Aorta (tissue), 5 donors: ENCODE data around the gene KAT7. TPM values are rescaled to one million over a fixed set of nuclear protein-coding genes. Genes with fewer than 3 reads are reported as not detected.

Experiments
- ATAC-seq: fragments of 200-7000 bp; cut with Tn5 transposase; one replicate; pipeline ENCODE4 v1.9.1; 2022; ENCODE audit warnings: moderate library complexity; ENCODE audit not compliant: low FRiP score
- DNase-seq, 2 donors: peaks; one replicate each; pipeline ENCODE4 v3.0.0-alpha.2; 2020
- H3K27ac ChIP-seq, 2 donors: one replicate each; pipeline ENCODE4 v1.5.1; 2013; ENCODE audit warnings: low read length in 2 of 2, mild to moderate bottlenecking in 2 of 2, moderate library complexity in 2 of 2, control low read depth in 1 of 2, inconsistent platforms in 1 of 2, low read depth in 1 of 2
- H3K27me3 ChIP-seq, 2 donors: one replicate each; pipeline ENCODE4 v1.6.1; 2013; ENCODE audit warnings: control low read depth in 1 of 2, low read length in 1 of 2, mild to moderate bottlenecking in 1 of 2, moderate library complexity in 1 of 2; ENCODE audit not compliant: insufficient read depth in 2 of 2, control insufficient read depth in 1 of 2
- H3K36me3 ChIP-seq, 2 donors: one replicate each; pipeline ENCODE4 v1.6.1; 2013; ENCODE audit warnings: control low read depth in 1 of 2, low read length in 1 of 2, mild to moderate bottlenecking in 1 of 2; ENCODE audit not compliant: insufficient read depth in 2 of 2, control insufficient read depth in 1 of 2
- H3K4me1 ChIP-seq, 2 donors: one replicate each; pipeline ENCODE4 v1.6.1; 2013; ENCODE audit warnings: low read length in 2 of 2, control low read depth in 1 of 2, mild to moderate bottlenecking in 1 of 2, moderate library complexity in 1 of 2; ENCODE audit not compliant: insufficient read depth in 2 of 2, control insufficient read depth in 1 of 2
- H3K4me3 ChIP-seq, 2 donors: one replicate each; pipeline ENCODE4 v1.5.1; 2013; ENCODE audit warnings: low read length in 2 of 2, control low read depth in 1 of 2, mild to moderate bottlenecking in 1 of 2
- H3K9me3 ChIP-seq: one replicate; pipeline ENCODE4 v1.6.1; 2013; ENCODE audit warnings: mild to moderate bottlenecking, low read length; ENCODE audit not compliant: control insufficient read depth
- WGBS, 2 donors: extraction: QIAGEN DNeasy Blood & Tissue Kit; methylation state at CpG; one replicate each; pipeline ENCODE4 v1.1.7; 2013; 5-methylcytosine and 5-hydroxymethylcytosine counted together
- intact Hi-C, 2 donors: fragments of 100-400 bp; cut with DNase I; formaldehyde crosslinking; loops; one replicate each; pipeline versions ENCODE4 v1.14.2 to v1.15.0; 2022
- polyA plus RNA-seq, 2 donors: library from polyadenylated mRNA; stranded (reverse); fragments of 200-250 nt; gene quantifications; one replicate each; pipeline ENCODE4 v1.2.3, GENCODE V29; 2013
- total RNA-seq, 2 donors: library from RNA; stranded (reverse); fragmentation: NEBNext Ultra II Directional; extraction: Animal tissue kit (Norgen Biotek cat#: 25700); gene quantifications; one replicate each; pipeline ENCODE4 v1.2.1, GENCODE V29; 2021
- donor health status: healthy with polysubstance abuse.
- donor health status: Bipolar disorder and iron deficiency.
- donor health status: DM: no; HTN: no; CAD: no.
- donor health status: DM: no; HTN: no; CAD: no.
- donor health status: DM: yes; HTN: yes; CAD: no.

Gene KAT7
- total and polyA plus RNA-seq, 4 donors, result 6.1 to 63.9 (median 39.1) TPM

- Histone ChIP-seq H3K27me3 (no peaks in the 10 kb centered on the region), H3K4me1 (no peaks in the 10 kb centered on the region), H3K9me3 (no peaks in the 10 kb centered on the region), H3K36me3 (no peaks in the 10 kb centered on the region), H3K27ac (no peak overlapping the region), H3K4me3 (no peak overlapping the region)
- DNase-seq (no peak), ATAC-seq (no peak)
- WGBS, 2 donors, result 80 to 81% methylated on average over 3 of the region's 3 CpGs
- intact Hi-C loops, result no loop called here
These were observed 21.5 kb upstream of the KAT7 start for GRCh38 chr17:49766918-49767530.

GRCh38 chr17:49775546-49776260, 12.8 kb upstream of the KAT7 start:
- peaks cover 2 to 5% of the 10 kb centered on the region in 2 donors for H3K4me1 ChIP-seq
- 70 to 76% methylated on average over 8 of the region's 8 CpGs for WGBS, 2 donors
- H3K36me3 ChIP-seq, result no peaks in the 10 kb centered on the region
- intact Hi-C loops, result loop anchor here (5.0 kb wide), 2 partner anchors 33 to 68 kb away; partner anchors contain the start of gene SLC35B1 (in 2 of the 2)
- peak overlapping the region; percentile 50 to 71 for H3K27ac ChIP-seq
- DNase-seq (no peak), ATAC-seq (peak; percentile 61)
- no peak overlapping the region for H3K4me3 ChIP-seq
- no peaks in the 10 kb centered on the region for H3K27me3 ChIP-seq
- no peaks in the 10 kb centered on the region for H3K9me3 ChIP-seq

DNA sequence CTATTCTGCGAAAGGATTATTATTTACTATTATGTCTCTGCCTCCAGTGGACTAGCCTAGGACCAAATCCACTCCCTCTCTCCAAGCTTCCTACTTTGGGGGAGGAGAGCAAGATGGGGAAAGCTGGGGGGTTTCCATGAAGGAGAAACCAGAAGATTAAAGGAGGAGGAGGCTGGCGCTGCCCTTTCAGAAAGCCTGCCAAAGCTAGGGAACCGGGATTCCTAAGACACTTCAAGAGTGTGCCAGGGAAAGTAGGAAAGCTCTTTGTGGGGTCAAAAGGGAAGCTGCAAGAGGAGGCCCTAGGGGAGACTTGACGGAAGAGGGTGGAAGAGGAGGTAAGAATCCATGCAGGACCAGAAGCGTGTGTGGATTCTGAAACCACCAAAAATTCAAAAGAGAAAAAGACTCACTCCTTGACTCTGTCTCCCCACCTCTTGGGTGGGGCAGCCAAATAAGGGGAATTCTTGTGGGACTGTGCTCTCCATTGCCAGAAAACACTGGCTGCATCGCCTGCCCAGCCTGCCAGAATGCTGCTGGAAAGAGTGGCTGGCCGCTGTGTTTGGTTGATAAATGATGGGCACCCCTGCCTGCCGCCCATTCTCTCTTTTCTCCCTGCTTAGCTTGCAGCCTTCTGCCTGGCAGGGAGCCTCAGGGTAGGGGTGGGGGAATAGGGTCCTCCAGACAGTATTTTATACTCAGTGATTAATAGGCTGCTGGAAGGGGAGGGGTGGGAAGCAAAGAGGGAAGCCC, 11.8 kb upstream of the KAT7 start:
- H3K4me3 ChIP-seq, result no peak overlapping the region
- no peaks in the 10 kb centered on the region for H3K9me3 ChIP-seq
- 7 to 8% methylated on average over 8 of the region's 8 CpGs for WGBS, 2 donors
- H3K4me1 ChIP-seq, result peaks cover 2 to 5% of the 10 kb centered on the region in 2 donors
- intact Hi-C loops, result loop anchor here (5.0 kb wide), 2 partner anchors 34 to 69 kb away; partner anchors contain the start of gene SLC35B1 (in 2 of the 2)
- peak; percentile 79 to 81 for DNase-seq
- H3K27ac ChIP-seq, result peak overlapping the region; percentile 49 to 71
- ATAC-seq, result peak; percentile 71
- no peaks in the 10 kb centered on the region for H3K36me3 ChIP-seq
- no peaks in the 10 kb centered on the region for H3K27me3 ChIP-seq

DNA sequence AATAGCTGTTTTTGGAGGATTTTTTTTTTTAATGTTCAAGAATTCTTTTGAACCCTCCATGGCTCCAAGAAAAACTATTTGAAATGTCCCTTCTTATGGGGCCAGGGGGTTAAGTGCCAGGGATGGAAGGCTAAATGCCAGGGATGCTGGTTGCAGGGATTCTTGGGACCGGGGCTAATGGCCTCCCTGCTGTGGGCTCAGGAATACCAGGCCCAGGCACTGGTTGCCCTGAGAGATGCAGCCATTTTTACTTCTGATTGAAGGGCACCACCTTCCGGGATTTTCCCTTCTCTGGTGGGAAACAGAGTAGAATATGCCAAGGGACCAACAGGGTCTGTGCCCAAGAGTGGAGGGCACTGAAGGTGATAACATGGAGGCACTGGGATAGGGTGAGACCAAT, 10.9 kb upstream of the KAT7 start:
- H3K4me3 ChIP-seq, result no peak overlapping the region
- no peaks in the 10 kb centered on the region for H3K36me3 ChIP-seq
- H3K4me1 ChIP-seq, result peaks cover 2 to 5% of the 10 kb centered on the region in 2 donors
- WGBS, 2 donors, result 12 to 22% methylated on average over 2 of the region's 2 CpGs
- no peak for DNase-seq
- ATAC-seq, result no peak
- H3K9me3 ChIP-seq, result no peaks in the 10 kb centered on the region
- H3K27ac ChIP-seq, result peak overlapping the region in 1 of 2 donors; percentile 49
- intact Hi-C loops, result loop anchor here (5.0 kb wide), 2 partner anchors 35 to 70 kb away; partner anchors contain the start of gene SLC35B1 (in 2 of the 2)
- no peaks in the 10 kb centered on the region for H3K27me3 ChIP-seq

DNA sequence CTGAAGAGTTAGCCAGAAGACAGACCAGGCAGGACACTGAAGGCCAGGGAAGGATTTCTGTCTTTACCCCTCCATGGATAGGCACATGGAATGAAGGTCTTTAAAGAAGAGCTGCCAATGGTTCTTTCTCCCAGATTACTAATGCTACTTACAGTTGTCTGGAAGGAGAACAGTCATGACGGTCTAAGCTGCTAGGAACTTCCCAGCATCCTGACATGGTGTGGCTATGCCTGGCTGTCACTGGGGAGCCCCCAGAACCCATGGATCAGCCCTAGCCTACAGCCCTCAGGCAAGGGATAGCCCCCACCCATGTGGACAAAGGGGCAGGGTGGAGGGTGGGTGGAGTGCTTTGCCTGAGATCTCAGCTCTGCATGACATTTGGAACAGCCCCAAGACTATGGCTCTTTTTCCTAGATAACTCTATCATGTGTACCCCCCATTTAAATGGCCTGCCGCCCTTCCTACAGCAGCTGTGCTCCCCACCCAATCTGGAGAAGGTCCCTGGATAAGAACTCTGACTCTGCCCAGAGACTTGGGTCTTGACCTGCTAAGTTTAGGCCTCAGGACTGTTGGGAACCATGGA, 9.2 kb upstream of the KAT7 start:
- H3K4me1 ChIP-seq, result peaks cover 5 to 10% of the 10 kb centered on the region in 2 donors
- H3K4me3 ChIP-seq, result no peak overlapping the region
- no peaks in the 10 kb centered on the region for H3K36me3 ChIP-seq
- WGBS, 2 donors, result 85 to 88% methylated on average over 2 of the region's 2 CpGs
- ATAC-seq (no peak), DNase-seq (no peak)
- peak overlapping the region in 1 of 2 donors; percentile 46 for H3K27ac ChIP-seq
- H3K27me3 ChIP-seq, result no peaks in the 10 kb centered on the region
- H3K9me3 ChIP-seq, result no peaks in the 10 kb centered on the region
- intact Hi-C loops, result loop anchor here (5.0 kb wide), 2 partner anchors 37 to 72 kb away; partner anchors contain the start of gene SLC35B1 (in 2 of the 2)

GRCh38 chr17:49779739-49780231, 8.7 kb upstream of the KAT7 start:
- H3K36me3 ChIP-seq, result no peaks in the 10 kb centered on the region
- 0 to 1% methylated on average over 2 of the region's 2 CpGs for whole genome bisulfite sequencing, 2 donors
- intact Hi-C loops, result loop anchor here (5.0 kb wide), 2 partner anchors 37 to 72 kb away; partner anchors contain the start of gene SLC35B1 (in 2 of the 2)
- peak overlapping the region in 1 of 2 donors; percentile 46 for H3K27ac ChIP-seq
- H3K27me3 ChIP-seq, result no peaks in the 10 kb centered on the region
- DNase-seq, result no peak
- no peak overlapping the region for H3K4me3 ChIP-seq
- peaks cover 5 to 10% of the 10 kb centered on the region in 2 donors for H3K4me1 ChIP-seq
- ATAC-seq, result peak; percentile 72
- no peaks in the 10 kb centered on the region for H3K9me3 ChIP-seq

DNA sequence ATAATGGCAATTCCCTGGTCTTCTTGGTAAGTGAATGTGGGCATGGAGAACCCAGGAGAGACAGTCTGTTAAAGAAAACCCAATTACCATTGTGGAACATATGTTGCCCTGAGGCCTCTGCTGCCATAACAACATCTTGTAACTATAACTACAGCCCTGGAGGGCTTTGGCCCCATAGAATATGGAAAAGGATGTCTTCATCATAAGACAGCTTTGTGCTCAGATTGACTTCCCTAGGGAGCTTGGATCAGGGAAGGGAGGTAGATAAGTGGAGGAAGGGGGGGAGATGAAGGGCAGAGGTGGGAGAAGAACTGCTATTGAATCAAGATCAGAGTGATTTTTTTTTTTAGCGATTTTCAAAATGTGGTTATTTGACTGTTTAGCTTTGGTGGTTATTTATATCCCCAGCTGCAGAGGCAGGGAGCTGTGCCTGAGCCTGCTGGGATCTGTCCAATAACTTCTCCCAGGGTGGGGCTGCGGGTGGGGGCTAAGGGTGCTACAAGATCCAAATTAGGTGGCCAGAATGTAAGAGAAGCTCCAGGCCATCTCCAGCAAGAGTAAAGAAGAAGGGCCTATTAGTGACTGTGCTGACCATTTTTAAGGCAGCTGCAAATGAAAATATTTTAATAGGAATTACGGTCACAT, 5.3 kb upstream of the KAT7 start:
- intact Hi-C loops, result no loop called here
- H3K27ac ChIP-seq, result peak overlapping the region in 1 of 2 donors; percentile 87
- H3K27me3 ChIP-seq, result no peaks in the 10 kb centered on the region
- no peak overlapping the region for H3K4me3 ChIP-seq
- H3K9me3 ChIP-seq, result no peaks in the 10 kb centered on the region
- H3K36me3 ChIP-seq, result no peaks in the 10 kb centered on the region
- 8% methylated on average over 3 of the region's 3 CpGs for WGBS, 2 donors
- DNase-seq (peak in 1 of 2 donors; percentile 64), ATAC-seq (no peak)
- H3K4me1 ChIP-seq, result peaks cover 0 to 8% of the 10 kb centered on the region in 2 donors

GRCh38 chr17:49783791-49784190, 4.7 kb upstream of the KAT7 start:
- Histone ChIP-seq H3K4me1 (peaks cover 0 to 8% of the 10 kb centered on the region in 2 donors), H3K4me3 (no peak overlapping the region), H3K27ac (peak overlapping the region in 1 of 2 donors; percentile 77), H3K9me3 (no peaks in the 10 kb centered on the region), H3K36me3 (no peaks in the 10 kb centered on the region), H3K27me3 (no peaks in the 10 kb centered on the region)
- intact Hi-C loops, result no loop called here
- no peak for ATAC-seq
- no peak for DNase-seq
